ENCODE results near the gene FNBP1L.

FNBP1L gene

GRCh38 chr1:93434088-93434487 lies 13.8 kb upstream of the FNBP1L start:
- no peak for DNase-seq (ENCODE audit: low read depth)
- TF ChIP-seq CTCF (IDR thresholded peaks at IDR 0.05; ENCODE audit: low read depth, low read length, missing control alignments) = no peak
- in situ Hi-C loops (cut with HindIII; ENCODE audit: low sequenced_read_pairs) = no loop called here
- H3K4me3 ChIP-seq (ENCODE audit: low read depth, low read length) = no peak overlapping the region

GRCh38 chr1:93434987-93435386 lies 12.9 kb upstream of the FNBP1L start:
- in situ Hi-C loops (cut with HindIII; ENCODE audit: low sequenced_read_pairs) = no loop called here
- DNase-seq (ENCODE audit: low read depth) = no peak
- TF ChIP-seq CTCF (IDR thresholded peaks at IDR 0.05; ENCODE audit: low read depth, low read length, missing control alignments) = no peak
- no peak overlapping the region for H3K4me3 ChIP-seq (ENCODE audit: low read depth, low read length)

GRCh38 chr1:93435443-93435842 lies 12.5 kb upstream of the FNBP1L start:
- in situ Hi-C loops (cut with HindIII; ENCODE audit: low sequenced_read_pairs) = no loop called here
- DNase-seq (ENCODE audit: low read depth) = no peak

GRCh38 chr1:93436496-93436895 lies 11.4 kb upstream of the FNBP1L start:
- in situ Hi-C loops (cut with HindIII; ENCODE audit: low sequenced_read_pairs) = no loop called here
- no peak for DNase-seq (ENCODE audit: low read depth)
- TF ChIP-seq CTCF (IDR thresholded peaks at IDR 0.05; ENCODE audit: low read depth, low read length, missing control alignments) = no peak
- H3K4me3 ChIP-seq (ENCODE audit: low read depth, low read length) = no peak overlapping the region

More at GRCh38 chr1:93435443-93435842, 12.5 kb upstream of the FNBP1L start:
- TF ChIP-seq CTCF (IDR thresholded peaks at IDR 0.05; ENCODE audit: low read depth, low read length, missing control alignments) = no peak
- H3K4me3 ChIP-seq (ENCODE audit: low read depth, low read length) = no peak overlapping the region

GRCh38 chr1:93437976-93438605 lies 9.8 kb upstream of the FNBP1L start:
- peak; percentile 41 for DNase-seq (ENCODE audit: low read depth)
- TF ChIP-seq CTCF (IDR thresholded peaks at IDR 0.05; ENCODE audit: low read depth, low read length, missing control alignments) = peak; percentile 23
- in situ Hi-C loops (cut with HindIII; ENCODE audit: low sequenced_read_pairs) = no loop called here
- H3K4me3 ChIP-seq (ENCODE audit: low read depth, low read length) = no peak overlapping the region

GRCh38 chr1:93438716-93439115 lies 9.2 kb upstream of the FNBP1L start:
- H3K4me3 ChIP-seq (ENCODE audit: low read depth, low read length) = no peak overlapping the region
- in situ Hi-C loops (cut with HindIII; ENCODE audit: low sequenced_read_pairs) = no loop called here
- TF ChIP-seq CTCF (IDR thresholded peaks at IDR 0.05; ENCODE audit: low read depth, low read length, missing control alignments) = no peak
- no peak for DNase-seq (ENCODE audit: low read depth)
